ENCODE results near the gene UQCC3. TPM values are rescaled to one million over a fixed set of nuclear protein-coding genes. Genes with fewer than 3 reads are reported as not detected.

Gene UQCC3
- total RNA-seq, 1 donor from 2014 or later = 7.3 TPM

DNA sequence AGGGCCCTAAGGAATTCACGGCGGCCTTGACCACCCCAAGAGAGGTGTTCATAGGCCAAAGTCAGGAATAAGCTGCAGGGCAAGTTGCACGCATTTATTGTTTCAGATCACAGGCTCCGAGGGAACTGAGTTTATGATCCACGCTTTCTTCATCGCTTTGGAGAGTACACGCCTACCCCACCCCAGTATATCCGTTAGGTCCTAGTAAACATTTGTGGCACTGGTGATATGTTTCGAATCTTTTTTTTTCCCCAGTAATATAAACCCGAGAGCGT, 25.9 kb upstream of the UQCC3 start:
- no peak for DNase-seq (ENCODE audit: low spot score in 2 of 2, unreplicated experiment in 2 of 2)
- Mint-ChIP-seq H3K27me3 (ENCODE audit: low read depth) (no peaks in the 10 kb centered on the region), H3K27ac (peak overlapping the region; percentile 96), H3K36me3 (peaks cover 4% of the 10 kb centered on the region), H3K4me3 (peak overlapping the region; percentile 92), H3K4me1 (peaks cover 12% of the 10 kb centered on the region), H3K9me3 (no peaks in the 10 kb centered on the region)
- TF ChIP-seq, protein P1, sequence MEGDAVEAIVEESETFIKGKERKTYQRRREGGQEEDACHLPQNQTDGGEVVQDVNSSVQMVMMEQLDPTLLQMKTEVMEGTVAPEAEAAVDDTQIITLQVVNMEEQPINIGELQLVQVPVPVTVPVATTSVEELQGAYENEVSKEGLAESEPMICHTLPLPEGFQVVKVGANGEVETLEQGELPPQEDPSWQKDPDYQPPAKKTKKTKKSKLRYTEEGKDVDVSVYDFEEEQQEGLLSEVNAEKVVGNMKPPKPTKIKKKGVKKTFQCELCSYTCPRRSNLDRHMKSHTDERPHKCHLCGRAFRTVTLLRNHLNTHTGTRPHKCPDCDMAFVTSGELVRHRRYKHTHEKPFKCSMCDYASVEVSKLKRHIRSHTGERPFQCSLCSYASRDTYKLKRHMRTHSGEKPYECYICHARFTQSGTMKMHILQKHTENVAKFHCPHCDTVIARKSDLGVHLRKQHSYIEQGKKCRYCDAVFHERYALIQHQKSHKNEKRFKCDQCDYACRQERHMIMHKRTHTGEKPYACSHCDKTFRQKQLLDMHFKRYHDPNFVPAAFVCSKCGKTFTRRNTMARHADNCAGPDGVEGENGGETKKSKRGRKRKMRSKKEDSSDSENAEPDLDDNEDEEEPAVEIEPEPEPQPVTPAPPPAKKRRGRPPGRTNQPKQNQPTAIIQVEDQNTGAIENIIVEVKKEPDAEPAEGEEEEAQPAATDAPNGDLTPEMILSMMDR (IDR thresholded peaks at IDR 0.05; ENCODE audit: unreplicated experiment) = no peak

DNA sequence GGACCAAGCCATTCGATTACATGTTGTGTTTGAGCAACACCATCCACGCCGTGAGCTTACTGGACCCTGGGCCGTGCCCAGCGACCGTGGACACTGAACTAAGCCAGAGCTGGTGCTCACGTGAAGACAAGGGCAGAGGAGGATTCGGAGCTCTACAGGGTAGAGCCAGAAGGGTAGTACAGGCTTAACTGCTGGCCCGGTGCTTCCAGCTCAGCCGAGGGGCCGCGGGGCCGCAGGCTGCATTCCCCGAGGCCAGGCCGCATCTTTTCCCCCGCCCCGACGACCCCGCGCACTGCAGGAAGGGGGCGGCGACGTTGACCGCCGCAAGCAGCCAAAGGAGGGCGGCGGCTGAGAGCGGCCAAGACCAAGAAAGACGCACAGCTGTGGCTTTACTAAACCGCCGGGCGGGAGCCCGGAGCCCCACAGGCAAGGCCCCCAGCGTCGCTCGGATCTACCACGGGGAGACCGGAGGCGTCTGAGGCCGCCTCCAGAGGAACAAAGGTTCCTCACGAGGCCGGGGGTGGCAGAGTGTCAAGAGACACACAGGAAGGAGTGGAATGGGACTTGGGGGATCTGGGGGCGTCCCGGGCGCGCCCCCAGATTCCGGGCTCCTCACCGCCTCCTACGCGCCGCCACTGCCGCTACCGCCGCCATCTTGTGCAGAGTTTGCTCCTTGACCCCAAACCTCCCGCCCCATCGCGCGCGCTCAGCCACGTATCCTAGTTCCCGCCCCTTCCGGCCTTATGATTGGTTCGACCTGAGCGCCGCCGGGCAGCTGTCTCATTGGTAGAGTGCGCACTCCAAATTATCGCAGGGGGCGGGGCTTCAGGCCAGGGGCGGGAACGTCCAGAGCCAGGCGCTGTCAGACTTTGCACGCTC, 25.3 kb upstream of the UQCC3 start, which contains the start of gene GANAB:
TSS of gene GANAB (minus strand) at position 668 of the 879 bp plus-strand sequence. CDS start at position 654, 14 bp downstream.
- H3K4me3 Mint-ChIP-seq = peak within 1 kb of the TSS; percentile 92
- peaks cover 4% of the 10 kb centered on the region for H3K36me3 Mint-ChIP-seq
- TF ChIP-seq, protein P1 (IDR thresholded peaks at IDR 0.05; ENCODE audit: unreplicated experiment) = no peak

DNA sequence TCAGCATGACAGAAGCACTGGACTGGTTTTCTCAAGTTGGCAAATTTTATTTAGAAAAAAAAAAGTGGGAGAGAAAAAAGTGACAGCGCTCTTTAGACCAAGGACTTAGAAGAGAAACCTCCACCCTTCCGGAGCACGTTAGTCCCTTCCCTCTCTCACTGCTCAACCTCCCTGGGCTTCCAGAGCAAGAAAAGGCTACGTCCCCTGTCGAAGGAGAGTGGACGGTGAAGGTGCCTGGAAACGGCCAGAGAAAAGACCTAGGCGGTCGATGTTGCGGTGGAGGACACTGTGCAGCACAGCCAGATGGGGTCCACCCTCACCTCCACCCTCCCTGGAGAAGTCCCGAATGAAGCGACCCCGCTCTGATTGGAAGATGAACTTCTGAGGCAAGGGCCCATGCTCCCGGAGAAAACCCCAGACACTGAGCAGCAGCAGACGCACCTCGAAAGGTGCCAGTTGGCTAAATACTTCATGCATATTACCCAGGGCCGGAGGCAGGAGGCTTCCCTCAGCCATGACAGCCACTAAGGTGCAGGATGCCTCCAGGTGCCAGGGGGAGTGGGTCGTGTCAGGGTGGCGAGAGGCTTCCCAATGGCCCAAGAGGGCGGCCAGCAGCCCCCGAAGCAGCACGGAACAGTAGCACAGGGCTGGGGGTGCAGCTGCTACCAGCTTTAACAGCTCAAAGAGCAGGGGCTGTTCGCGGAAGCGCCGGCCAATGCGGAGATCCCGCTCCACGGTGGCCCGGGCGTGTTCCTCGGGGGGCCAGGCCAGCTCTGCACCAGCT, 24.5 kb upstream of the UQCC3 start:
- H3K9me3 Mint-ChIP-seq = no peaks in the 10 kb centered on the region
- peaks cover 15% of the 10 kb centered on the region for H3K4me1 Mint-ChIP-seq
- H3K4me3 Mint-ChIP-seq = peak overlapping the region; percentile 92
- peak overlapping the region; percentile 96 for H3K27ac Mint-ChIP-seq
- H3K27me3 Mint-ChIP-seq (ENCODE audit: low read depth) = no peaks in the 10 kb centered on the region
- TF ChIP-seq, protein P1 (IDR thresholded peaks at IDR 0.05; ENCODE audit: unreplicated experiment) = no peak
- no peak for DNase-seq (ENCODE audit: low spot score in 2 of 2, unreplicated experiment in 2 of 2)
- peaks cover 4% of the 10 kb centered on the region for H3K36me3 Mint-ChIP-seq

More for the DNA sequence above, 25.3 kb upstream of the UQCC3 start, which contains the start of gene GANAB:
- H3K4me1 Mint-ChIP-seq = peaks cover 12% of the 10 kb centered on the region
- DNase-seq (ENCODE audit: low spot score in 2 of 2, unreplicated experiment in 2 of 2) = peak; percentile 95 to 96
- peak within 1 kb of the TSS; percentile 96 for H3K27ac Mint-ChIP-seq
- H3K27me3 Mint-ChIP-seq (ENCODE audit: low read depth) = no peaks in the 10 kb centered on the region
- no peaks in the 10 kb centered on the region for H3K9me3 Mint-ChIP-seq

DNA sequence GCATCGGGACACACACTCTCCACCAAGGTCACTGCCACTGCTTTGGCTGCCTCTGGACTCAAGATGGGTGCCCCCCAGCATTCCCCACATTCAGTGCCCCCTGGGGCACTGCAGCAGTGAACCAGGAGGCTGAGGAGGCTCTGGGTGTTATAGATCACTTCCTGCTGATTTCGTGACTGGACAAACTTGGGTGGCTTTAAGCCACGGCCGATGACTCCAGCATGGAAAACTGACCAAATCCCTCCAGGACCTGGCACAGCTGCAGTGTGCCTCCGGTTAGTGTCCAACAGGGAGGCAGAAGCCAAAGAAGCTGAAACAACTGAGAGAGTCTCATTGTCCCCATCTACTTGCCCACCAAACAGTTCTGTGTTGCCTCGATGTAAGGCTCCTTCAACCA, 23.9 kb upstream of the UQCC3 start:
- H3K27me3 Mint-ChIP-seq (ENCODE audit: low read depth) = no peaks in the 10 kb centered on the region
- H3K9me3 Mint-ChIP-seq = no peaks in the 10 kb centered on the region
- peaks cover 19% of the 10 kb centered on the region for H3K4me1 Mint-ChIP-seq
- no peak for DNase-seq (ENCODE audit: low spot score in 2 of 2, unreplicated experiment in 2 of 2)
- H3K36me3 Mint-ChIP-seq = peaks cover 4% of the 10 kb centered on the region
- TF ChIP-seq, protein P1 (IDR thresholded peaks at IDR 0.05; ENCODE audit: unreplicated experiment) = no peak
- H3K4me3 Mint-ChIP-seq = no peak overlapping the region
- no peak overlapping the region for H3K27ac Mint-ChIP-seq

DNA sequence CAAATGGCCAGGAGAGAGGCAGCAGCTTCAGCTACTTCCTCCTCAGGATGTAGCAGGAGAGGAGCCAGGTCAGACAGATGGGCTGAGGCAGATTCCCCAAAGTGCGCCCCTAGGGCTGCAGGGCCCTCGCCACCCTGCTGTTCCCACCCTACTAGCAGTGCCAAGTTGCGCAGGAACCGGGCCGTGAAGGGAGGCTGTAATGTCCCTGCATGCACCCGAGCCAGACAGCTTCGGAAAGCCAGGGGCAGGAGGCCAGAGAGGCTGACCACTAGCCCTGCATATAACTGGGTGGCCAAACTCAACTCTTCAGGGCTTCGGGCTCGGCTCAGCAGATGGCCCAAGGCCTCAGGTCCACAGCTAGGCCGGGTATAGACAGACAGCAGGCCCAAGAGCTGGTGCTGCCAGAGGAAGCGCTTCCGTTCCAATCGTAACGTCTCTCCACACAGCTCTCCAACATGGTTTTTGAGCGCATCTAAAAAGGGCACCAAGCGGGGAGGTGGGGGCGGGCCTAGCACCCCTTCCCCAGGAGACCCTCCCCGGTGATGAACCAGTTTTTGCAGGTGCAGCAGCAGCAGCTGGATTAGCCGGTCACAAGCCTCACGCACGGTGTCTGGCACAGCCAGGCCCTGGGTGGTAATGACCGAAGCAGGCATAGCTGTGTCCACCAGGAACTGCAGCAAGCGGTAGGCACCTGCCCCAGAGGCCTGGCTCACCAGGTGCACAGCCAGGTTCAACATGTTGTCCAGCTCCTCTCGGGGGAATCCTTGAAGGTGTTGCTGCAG, 23.1 kb upstream of the UQCC3 start:
- TF ChIP-seq, protein P1 (IDR thresholded peaks at IDR 0.05; ENCODE audit: unreplicated experiment) = no peak
- no peak overlapping the region for H3K4me3 Mint-ChIP-seq
- no peaks in the 10 kb centered on the region for H3K9me3 Mint-ChIP-seq
- no peaks in the 10 kb centered on the region for H3K27me3 Mint-ChIP-seq (ENCODE audit: low read depth)
- H3K36me3 Mint-ChIP-seq = peaks cover 4% of the 10 kb centered on the region
- peaks cover 22% of the 10 kb centered on the region for H3K4me1 Mint-ChIP-seq
- no peak overlapping the region for H3K27ac Mint-ChIP-seq
- no peak for DNase-seq (ENCODE audit: low spot score in 2 of 2, unreplicated experiment in 2 of 2)

Data from mesothelial cell of epicardium (in vitro differentiated cells).